SK-N-SH (cell line): ENCODE data around the gene HDDC2. TPM values are rescaled to one million over a fixed set of nuclear protein-coding genes. Genes with fewer than 3 reads are reported as not detected.
"Not testable (repeated sequence)": the region's sequence is repeated elsewhere in the genome, so short reads cannot be mapped to it uniquely, and the experiment has no call there.

Experiments used
- CTCF ChIA-PET: fragments of 300-600, 350-600 bp; formaldehyde crosslinking; extraction: SDS; loops from one replicate; lab custom pipeline; 2021; lab: Yijun Ruan, JAX
- POLR2A ChIA-PET: fragments of 350-600 bp; sonication (Branson Sonifier 250); formaldehyde crosslinking; extraction: SDS; loops from one replicate; lab custom pipeline; 2020; ENCODE audit warnings: antibody characterized with exemption, inconsistent platforms; lab: Yijun Ruan, JAX
- DNase-seq: peaks from one replicate; pipeline ENCODE4 v3.0.0; 2012
- H2AFZ ChIP-seq: fragments of 200-600 bp; sonication (generic); 2 replicates; pipeline ENCODE4 v1.8.1; 2016; ENCODE audit warnings: antibody characterized with exemption, mild to moderate bottlenecking, low read depth
- H3F3A ChIP-seq: fragments of 200-600 bp; sonication (generic); replicated peaks from 2 replicates; pipeline ENCODE3; 2016; ENCODE audit warnings: antibody characterized with exemption, mild to moderate bottlenecking; ENCODE audit not compliant: insufficient read depth
- H3K27ac ChIP-seq, 2 experiments: fragments of 200-500 bp in 1 of 2; fragments of 200-600 bp in 1 of 2; sonication (Bioruptor generic) in 1 of 2; sonication (generic), shearing (Covaris generic) in 1 of 2; 2 replicates each; pipeline versions ENCODE4 v1.5.1 to v1.6.1; 2014 to 2016; ENCODE audit warnings: low read depth in 2 of 2, inconsistent platforms in 1 of 2, low read length in 1 of 2, mild to moderate bottlenecking in 1 of 2, mixed read lengths in 1 of 2
- H3K27me3 ChIP-seq: fragments of 200-600 bp; sonication (generic), shearing (Covaris generic); 2 replicates; pipeline ENCODE4 v1.6.1; 2016; ENCODE audit warnings: mixed run types; ENCODE audit not compliant: insufficient read depth
- H3K36me3 ChIP-seq, 2 experiments: fragments of 200-500 bp in 1 of 2; fragments of 200-600 bp in 1 of 2; sonication (Bioruptor generic) in 1 of 2; sonication (generic) in 1 of 2; replicated peaks in 1 of 2; 2 replicates each; pipeline versions ENCODE3 to v1.5.1; 2014 to 2016; ENCODE audit warnings: low read length in 1 of 2, mild to moderate bottlenecking in 1 of 2; ENCODE audit not compliant: insufficient read depth in 2 of 2, control insufficient read depth in 1 of 2
- H3K4me1 ChIP-seq, 2 experiments: fragments of 200-500 bp in 1 of 2; fragments of 200-600 bp in 1 of 2; sonication (Bioruptor generic) in 1 of 2; sonication (generic), shearing (Covaris generic) in 1 of 2; 2 replicates each; pipeline versions ENCODE4 v1.5.1 to v1.6.1; 2014 to 2016; ENCODE audit warnings: low read depth in 1 of 2, low read length in 1 of 2, mixed run types in 1 of 2; ENCODE audit not compliant: insufficient read depth in 2 of 2, control insufficient read depth in 1 of 2
- H3K4me2 ChIP-seq: fragments of 200-600 bp; sonication (generic), shearing (Covaris generic); 2 replicates; pipeline ENCODE4 v1.6.1; 2017; ENCODE audit warnings: mixed run types
- H3K4me3 ChIP-seq, 2 experiments: fragments of 200-500 bp in 1 of 2; fragments of 200-600 bp in 1 of 2; sonication (Bioruptor generic) in 1 of 2; sonication (generic), shearing (Covaris generic) in 1 of 2; 2 replicates each; pipeline versions ENCODE4 v1.5.1 to v1.8.1; 2014 to 2016; ENCODE audit warnings: low read depth in 2 of 2, inconsistent platforms in 1 of 2, low read length in 1 of 2, mild to moderate bottlenecking in 1 of 2, mixed read lengths in 1 of 2, moderate library complexity in 1 of 2
- H3K79me2 ChIP-seq: fragments of 200-600 bp; sonication (generic); 2 replicates; pipeline ENCODE4 v1.8.1; 2017; ENCODE audit warnings: mild to moderate bottlenecking; ENCODE audit not compliant: insufficient read depth
- H3K9ac ChIP-seq: fragments of 200-600 bp; sonication (generic); 2 replicates; pipeline ENCODE4 v1.6.1; 2017; ENCODE audit warnings: mixed run types
- H3K9me2 ChIP-seq: fragments of 200-600 bp; sonication (generic); 2 replicates; pipeline ENCODE4 v1.6.1; 2017; ENCODE audit warnings: mixed run types
- H3K9me3 ChIP-seq: fragments of 200-600 bp; sonication (generic); 2 replicates; pipeline ENCODE4 v1.6.1; 2017; ENCODE audit warnings: mixed run types, mild to moderate bottlenecking, moderate library complexity
- H4K20me1 ChIP-seq: fragments of 200-600 bp; sonication (generic); 2 replicates; pipeline ENCODE4 v1.6.1; 2017; ENCODE audit warnings: mild to moderate bottlenecking, mixed run types; ENCODE audit not compliant: insufficient read depth
- ELF1 ChIP-seq: IDR thresholded peaks from 2 replicates; pipeline ENCODE4 v1.4.0; 2012
- FOXJ3 ChIP-seq: sonication (generic); formaldehyde crosslinking; IDR thresholded peaks from 2 replicates; pipeline ENCODE4 v1.5.1; 2020; ENCODE audit warnings: mild to moderate bottlenecking, missing genetic modification reagents
- FOXM1 ChIP-seq: IDR thresholded peaks from 2 replicates; pipeline ENCODE4 v1.4.0; 2012; ENCODE audit warnings: low read depth, mild to moderate bottlenecking
- GABPA ChIP-seq: IDR thresholded peaks from 2 replicates; pipeline ENCODE4 v1.4.0; 2012; ENCODE audit warnings: low read depth, mild to moderate bottlenecking
- IRF3 ChIP-seq: fragments of 150-350 bp; IDR thresholded peaks from 2 replicates; pipeline ENCODE4 v1.6.1; 2016; ENCODE audit warnings: mild to moderate bottlenecking, low read depth, low read length
- JUND ChIP-seq: IDR thresholded peaks from 2 replicates; pipeline ENCODE4 v1.4.0; 2012
- MAX ChIP-seq: IDR thresholded peaks from 2 replicates; pipeline ENCODE4 v1.4.0; 2012; ENCODE audit warnings: low read depth
- MEF2A ChIP-seq: IDR thresholded peaks from 2 replicates; pipeline ENCODE4 v1.4.0; 2012; ENCODE audit warnings: low read depth, borderline replicate concordance
- MXI1 ChIP-seq: IDR thresholded peaks from 2 replicates; pipeline ENCODE4 v1.6.1; 2012; ENCODE audit warnings: mild to moderate bottlenecking, low read depth, low read length, improper control_type of control experiment
- NFIC ChIP-seq: IDR thresholded peaks from 2 replicates; pipeline ENCODE4 v1.4.0; 2012; ENCODE audit warnings: borderline replicate concordance
- NRF1 ChIP-seq: IDR thresholded peaks from 2 replicates; pipeline ENCODE4 v1.6.1; 2012; ENCODE audit warnings: low read depth, mild to moderate bottlenecking, low read length
- RCOR1 ChIP-seq: fragments of 150-350 bp; IDR thresholded peaks from 2 replicates; pipeline ENCODE4 v1.6.1; 2017; ENCODE audit warnings: antibody characterized with exemption, low read length
- RFX5 ChIP-seq: IDR thresholded peaks from 2 replicates; pipeline ENCODE4 v1.6.1; 2012; ENCODE audit warnings: mild to moderate bottlenecking, improper control_type of control experiment, low read length
- TAF1 ChIP-seq: IDR thresholded peaks from 2 replicates; pipeline ENCODE4 v1.6.1; 2012; ENCODE audit warnings: low read depth, mild to moderate bottlenecking, low read length, moderate library complexity, borderline replicate concordance
- TEAD4 ChIP-seq: IDR thresholded peaks from 2 replicates; pipeline ENCODE4 v1.4.0; 2012; ENCODE audit warnings: mild to moderate bottlenecking, borderline replicate concordance; ENCODE audit not compliant: insufficient read depth
- USF1 ChIP-seq: IDR thresholded peaks from 2 replicates; pipeline ENCODE4 v1.4.0; 2012; ENCODE audit warnings: low read depth, borderline replicate concordance
- YY1 ChIP-seq: IDR thresholded peaks from 2 replicates; pipeline ENCODE4 v1.4.0; 2012; ENCODE audit warnings: low read depth, mild to moderate bottlenecking
- WGBS: methylation state at CpG from one replicate; pipeline ENCODE4 v1.1.6; 2017; ENCODE audit warnings: low lambda C conversion rate; 5-methylcytosine and 5-hydroxymethylcytosine counted together
- polyA plus RNA-seq, 3 experiments: library from polyadenylated mRNA; depleted of rRNA; stranded (reverse); fragments of >200 nt; gene quantifications; 2 replicates each; pipeline ENCODE4 v1.2.3, GENCODE V29; 2012

Gene HDDC2
- polyA plus RNA-seq, 1 of the 3 experiments (the other 2 are of a cell fraction) = 85.5 TPM

- DNase-seq = no peak
- Histone ChIP-seq H3K4me3 (no peak overlapping the region), H3K4me2 (no peak overlapping the region), H2AFZ (no peak overlapping the region), H3K4me1 (no peaks in the 10 kb centered on the region), H3F3A (no peaks in the 10 kb centered on the region), H3K36me3 (peaks cover 27 to 33% of the 10 kb centered on the region in 2 experiments)
- WGBS = 100% methylated on average over 1 of the region's 1 CpG
- no peak for TF ChIP-seq RFX5
- no peak for TF ChIP-seq MEF2A
- no peak for TF ChIP-seq GABPA
- TF ChIP-seq JUND = no peak
- TF ChIP-seq NFIC = no peak
- no peak for TF ChIP-seq FOXM1
- no peak for TF ChIP-seq FOXJ3
- TF ChIP-seq, all 33 proteins: peak for 0
- ChIA-PET POLR2A (no interaction called here), CTCF (no interaction called here)
- no peaks in the 10 kb centered on the region for H3K9me2 ChIP-seq
- H3K9me3 ChIP-seq = no peaks in the 10 kb centered on the region
- no peak overlapping the region for H3K27ac ChIP-seq
- no peaks in the 10 kb centered on the region for H3K27me3 ChIP-seq
- no peaks in the 10 kb centered on the region for H4K20me1 ChIP-seq
- H3K9ac ChIP-seq = no peak overlapping the region
- H3K79me2 ChIP-seq = no peaks in the 10 kb centered on the region
These were observed 15.8 kb downstream of the HDDC2 start for GRCh38 chr6:125285936-125286335.

- no peak overlapping the region for H3K9ac ChIP-seq
- no peaks in the 10 kb centered on the region for H3K9me2 ChIP-seq
- H2AFZ ChIP-seq = no peak overlapping the region
- no peaks in the 10 kb centered on the region for H3K79me2 ChIP-seq
- no peaks in the 10 kb centered on the region for H3K9me3 ChIP-seq
- no peak overlapping the region for H3K4me3 ChIP-seq
- no peak overlapping the region for H3K4me2 ChIP-seq
- WGBS = 92% methylated on average over 1 of the region's 1 CpG
- no peaks in the 10 kb centered on the region for H3K4me1 ChIP-seq
- H4K20me1 ChIP-seq = no peaks in the 10 kb centered on the region
- no peak for DNase-seq
- H3K27me3 ChIP-seq = no peaks in the 10 kb centered on the region
- ChIA-PET POLR2A (no interaction called here), CTCF (no interaction called here)
- H3K27ac ChIP-seq = no peak overlapping the region
- no peak for TF ChIP-seq TAF1
- TF ChIP-seq TEAD4 = no peak
- TF ChIP-seq NRF1 = no peak
- TF ChIP-seq RCOR1 = no peak
- TF ChIP-seq JUND = no peak
- TF ChIP-seq USF1 = no peak
- TF ChIP-seq IRF3 = no peak
- no peak for TF ChIP-seq MXI1
- TF ChIP-seq FOXM1 = no peak
- no peak for TF ChIP-seq MAX
- TF ChIP-seq ELF1 = no peak
- no peak for TF ChIP-seq YY1
- H3F3A ChIP-seq = no peaks in the 10 kb centered on the region
- peaks cover 22 to 32% of the 10 kb centered on the region in 2 experiments for H3K36me3 ChIP-seq
These were observed 16.4 kb downstream of the HDDC2 start for GRCh38 chr6:125285353-125285752.

GRCh38 chr6:125282470-125282869 is 19.3 kb downstream of the HDDC2 start:
- H3K9me2 ChIP-seq, CTCF ChIA-PET, H3K9me3 ChIP-seq, H3K9ac ChIP-seq, H3K27me3 ChIP-seq, H3K27ac ChIP-seq, H4K20me1 ChIP-seq, H3K4me2 ChIP-seq, POLR2A ChIA-PET, H3K79me2 ChIP-seq, H2AFZ ChIP-seq, DNase-seq, H3F3A ChIP-seq, H3K4me1 ChIP-seq, H3K4me3 ChIP-seq: not testable (repeated sequence)
- peaks cover 15 to 31% of the 10 kb centered on the region in 2 experiments for H3K36me3 ChIP-seq
- WGBS = 95% methylated on average over 3 of the region's 3 CpGs

- H3K9ac ChIP-seq, DNase-seq, H2AFZ ChIP-seq, H3K27ac ChIP-seq, H3K79me2 ChIP-seq, H3F3A ChIP-seq, POLR2A ChIA-PET, H3K4me1 ChIP-seq, H3K9me2 ChIP-seq, H3K27me3 ChIP-seq, H3K4me3 ChIP-seq, H3K9me3 ChIP-seq, H3K4me2 ChIP-seq, H4K20me1 ChIP-seq: not testable (repeated sequence)
- peaks cover 19 to 21% of the 10 kb centered on the region in 2 experiments for H3K36me3 ChIP-seq
- CTCF ChIA-PET = interaction anchor here (1.4 kb wide), 1 partner anchor 12 kb away, joined by 4 read pairs; no protein-coding TSS in a partner anchor
- WGBS = 91% methylated on average over 4 of the region's 11 CpGs
These were observed 21.3 kb downstream of the HDDC2 start for GRCh38 chr6:125280370-125281035.
